ENCODE measurements around the gene PEMT. TPM values are rescaled to one million over a fixed set of nuclear protein-coding genes. Genes with fewer than 3 reads are reported as not detected.

PEMT gene
- total and polyA plus RNA-seq, 9 donors, result 6.6 to 62.8 (median 32.5) TPM

GRCh38 chr17:17573912-17574311 is 17.6 kb downstream of the PEMT start:
- DNase-seq, result no peak
- Histone ChIP-seq H3K27me3 (no peaks in the 10 kb centered on the region), H3K36me3 (no peaks in the 10 kb centered on the region), H3K27ac (no peak overlapping the region), H3K4me3 (no peak overlapping the region), H3K4me1 (ENCODE audit: insufficient read depth) (peaks cover 41% of the 10 kb centered on the region), H3K9me3 (no peaks in the 10 kb centered on the region)
- WGBS, 3 donors, result 41 to 56% (median 46%) methylated on average over 7 of the region's 7 CpGs
- intact Hi-C loops (cut with DNase I), result loop anchor here in 1 of 4 donors (10.0 kb wide), 1 partner anchor 79 kb away; the partner anchor contains the start of gene RASD1
- TF ChIP-seq EP300 (IDR thresholded peaks at IDR 0.05) (no peak), CTCF (IDR thresholded peaks at IDR 0.05) (no peak), POLR2A (IDR thresholded peaks at IDR 0.05) (no peak)

DNA sequence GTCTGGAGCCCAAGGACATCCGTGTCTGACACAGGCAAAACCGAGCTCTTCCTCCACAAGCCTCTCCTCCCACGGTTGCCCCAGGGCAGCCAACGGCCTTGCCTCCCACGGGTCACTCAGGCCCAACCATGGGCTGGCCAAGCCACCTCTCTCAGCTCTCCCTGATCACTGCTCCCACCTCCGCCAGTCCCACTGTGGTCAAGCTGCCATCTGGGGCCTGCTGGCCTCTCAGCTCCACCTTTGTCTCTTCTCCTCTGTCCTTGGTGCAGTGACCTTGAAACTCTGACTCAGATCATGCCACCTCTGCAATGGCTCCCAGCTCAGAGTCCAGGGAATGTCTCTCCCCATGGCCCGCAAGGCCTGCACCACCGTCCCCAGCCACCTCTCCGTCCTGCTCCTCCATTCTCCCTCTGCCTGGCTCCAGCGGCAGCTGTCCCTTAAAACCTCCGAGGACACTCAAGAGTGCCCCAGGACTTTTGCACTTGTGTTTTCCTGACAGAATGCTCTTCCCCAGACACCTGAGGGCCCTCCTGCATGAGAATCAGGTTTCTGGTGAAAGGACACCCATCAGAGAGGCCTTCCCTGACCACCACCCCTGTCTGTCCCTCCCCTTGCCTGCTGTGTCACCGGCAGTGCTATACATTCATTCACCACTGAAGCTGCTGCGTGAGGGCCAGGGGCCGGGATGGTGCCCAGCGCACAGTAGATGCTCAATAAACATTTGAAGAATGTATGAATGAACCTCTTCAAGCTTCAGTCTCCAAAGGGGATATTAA is 19.3 kb downstream of the PEMT start:
- H3K36me3 ChIP-seq, result no peaks in the 10 kb centered on the region
- TF ChIP-seq EP300 (IDR thresholded peaks at IDR 0.05) (no peak), POLR2A (IDR thresholded peaks at IDR 0.05) (no peak), CTCF (IDR thresholded peaks at IDR 0.05) (no peak)
- no peaks in the 10 kb centered on the region for H3K9me3 ChIP-seq
- no peak overlapping the region for H3K4me3 ChIP-seq
- WGBS, 3 donors, result 66 to 74% (median 74%) methylated on average over 15 of the region's 15 CpGs
- peaks cover 49% of the 10 kb centered on the region for H3K4me1 ChIP-seq (ENCODE audit: insufficient read depth)
- intact Hi-C loops (cut with DNase I), result loop anchor here in 1 of 4 donors (10.0 kb wide), 1 partner anchor 77 kb away; the partner anchor contains the start of gene RASD1
- no peak overlapping the region for H3K27ac ChIP-seq
- DNase-seq, result no peak
- no peaks in the 10 kb centered on the region for H3K27me3 ChIP-seq

DNA sequence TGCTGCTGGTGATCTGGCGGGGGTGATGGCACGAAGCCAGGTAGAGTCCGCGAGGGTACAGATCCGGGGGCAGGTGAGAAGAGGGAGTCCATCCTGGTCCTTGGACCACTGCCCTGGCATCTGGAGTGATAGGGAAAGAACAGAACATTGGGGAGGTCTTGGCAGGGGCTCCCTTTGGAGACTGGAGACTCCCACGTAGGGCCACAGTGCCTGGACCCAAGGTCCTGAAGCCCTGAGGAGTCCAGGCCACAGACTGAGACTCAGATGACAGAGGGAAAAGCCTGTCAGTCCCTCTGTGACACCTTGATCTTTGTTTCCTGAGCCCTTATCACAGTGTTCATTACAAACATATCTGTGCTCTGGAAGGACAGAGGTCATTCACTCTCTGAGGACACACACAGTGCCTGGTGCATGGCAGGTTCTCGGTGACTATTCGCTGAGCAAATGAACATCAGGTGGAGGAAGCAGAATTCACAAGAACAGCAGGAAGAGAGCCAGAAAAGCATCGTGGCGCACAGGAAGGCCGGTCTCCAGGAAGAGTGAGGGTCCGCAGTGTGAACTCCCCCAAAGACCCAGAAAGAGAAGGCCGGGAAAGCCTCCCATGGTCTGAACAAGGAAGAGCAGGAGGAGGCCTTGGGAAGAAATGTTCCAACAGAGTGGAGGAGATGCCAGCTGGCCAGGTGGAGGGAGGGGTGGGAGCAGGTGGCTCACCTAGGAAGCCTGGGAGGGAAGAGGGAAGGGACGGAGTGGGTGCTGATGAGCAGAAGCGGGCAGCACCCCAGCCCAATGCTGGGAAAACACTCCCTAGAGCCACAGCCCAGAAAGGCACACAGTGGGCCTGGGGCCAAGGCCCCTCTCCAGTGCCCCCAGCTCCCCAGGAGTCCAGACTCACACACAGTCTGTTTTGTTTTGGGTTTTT is 20.5 kb downstream of the PEMT start:
- DNase-seq, result peak; percentile 51 to 88 (median 78)
- intact Hi-C loops (cut with DNase I), result loop anchor here in 1 of 4 donors (10.0 kb wide), 1 partner anchor 76 kb away; the partner anchor contains the start of gene RASD1
- H3K4me3 ChIP-seq, result no peak overlapping the region
- no peak overlapping the region for H3K27ac ChIP-seq
- no peaks in the 10 kb centered on the region for H3K27me3 ChIP-seq
- 53 to 60% (median 57%) methylated on average over 15 of the region's 15 CpGs for WGBS, 3 donors
- H3K9me3 ChIP-seq, result no peaks in the 10 kb centered on the region
- no peaks in the 10 kb centered on the region for H3K36me3 ChIP-seq
- H3K4me1 ChIP-seq (ENCODE audit: insufficient read depth), result peaks cover 53% of the 10 kb centered on the region
- TF ChIP-seq EP300 (IDR thresholded peaks at IDR 0.05) (no peak), POLR2A (IDR thresholded peaks at IDR 0.05) (no peak), CTCF (IDR thresholded peaks at IDR 0.05) (no peak)

DNA sequence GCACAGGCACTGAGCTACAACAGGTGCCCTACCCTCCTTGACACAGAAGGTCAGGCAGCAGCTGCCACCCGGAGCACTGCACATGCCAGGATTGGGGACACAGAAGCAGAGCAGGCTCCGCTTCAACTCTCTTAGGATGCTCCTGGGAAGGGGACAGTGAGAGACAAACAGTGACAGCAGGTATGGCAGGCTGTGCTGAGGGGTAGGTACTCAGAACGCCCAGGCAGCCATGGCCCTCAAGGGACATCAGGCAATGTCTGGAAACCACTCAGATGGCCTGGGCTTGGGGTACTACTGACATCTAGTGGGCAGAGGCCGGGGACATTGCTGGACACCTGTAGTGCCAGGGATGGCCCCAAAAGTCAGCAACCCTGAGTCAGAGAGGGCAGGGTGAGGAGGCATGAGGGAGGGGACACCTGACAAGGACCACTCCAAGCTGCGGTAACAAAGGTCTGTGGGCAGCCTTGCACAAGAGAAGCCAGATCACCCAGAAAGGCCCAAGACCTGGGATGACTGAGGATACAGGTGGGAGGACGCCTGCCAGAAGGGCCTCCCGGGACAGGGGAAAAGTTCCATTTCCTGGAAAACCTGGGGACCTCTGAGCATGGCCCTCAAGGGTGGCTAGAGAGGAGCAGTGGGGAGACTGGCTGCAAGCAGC is 21.2 kb downstream of the PEMT start:
- H3K4me1 ChIP-seq (ENCODE audit: insufficient read depth), result peaks cover 52% of the 10 kb centered on the region
- H3K36me3 ChIP-seq, result no peaks in the 10 kb centered on the region
- peak in 1 of 5 donors; percentile 52 for DNase-seq
- no peak overlapping the region for H3K4me3 ChIP-seq
- TF ChIP-seq EP300 (IDR thresholded peaks at IDR 0.05) (no peak), CTCF (IDR thresholded peaks at IDR 0.05) (peak in 1 of 3 donors; percentile 30)
- no peaks in the 10 kb centered on the region for H3K9me3 ChIP-seq
- H3K27ac ChIP-seq, result no peak overlapping the region
- WGBS, 3 donors, result 61 to 68% (median 65%) methylated on average over 7 of the region's 7 CpGs
- no peaks in the 10 kb centered on the region for H3K27me3 ChIP-seq
- intact Hi-C loops (cut with DNase I), result loop anchor here in 1 of 4 donors (10.0 kb wide), 1 partner anchor 75 kb away; the partner anchor contains the start of gene RASD1
